Endothelial cell (in vitro differentiated cells): ENCODE measurements around the gene S100A3. TPM values are rescaled to one million over a fixed set of nuclear protein-coding genes. Genes with fewer than 3 reads are reported as not detected.

Source experiments
- DNase-seq: peaks from one replicate; pipeline ENCODE4 v3.0.0; 2021; ENCODE audit warnings: low spot score
- H3K27ac Mint-ChIP-seq: one replicate; pipeline ENCODE4 v1.8.0; 2021; ENCODE audit warnings: mixed read lengths, inconsistent platforms; ENCODE audit not compliant: unreplicated experiment
- H3K27me3 Mint-ChIP-seq: one replicate; pipeline ENCODE4 v1.8.0; 2021; ENCODE audit warnings: mild to moderate bottlenecking, moderate library complexity, mixed read lengths, inconsistent platforms; ENCODE audit not compliant: unreplicated experiment
- H3K36me3 Mint-ChIP-seq: one replicate; pipeline ENCODE4 v1.8.0; 2021; ENCODE audit warnings: mild to moderate bottlenecking, low read depth, mixed read lengths, inconsistent platforms; ENCODE audit not compliant: unreplicated experiment
- H3K4me1 Mint-ChIP-seq: one replicate; pipeline ENCODE4 v1.8.0; 2021; ENCODE audit warnings: mild to moderate bottlenecking, mixed read lengths, inconsistent platforms; ENCODE audit not compliant: unreplicated experiment
- H3K4me3 Mint-ChIP-seq: one replicate; pipeline ENCODE4 v1.8.0; 2021; ENCODE audit warnings: mild to moderate bottlenecking, mixed read lengths, inconsistent platforms; ENCODE audit not compliant: unreplicated experiment
- H3K9me3 Mint-ChIP-seq: one replicate; pipeline ENCODE4 v1.8.0; 2021; ENCODE audit warnings: mixed read lengths, inconsistent platforms; ENCODE audit not compliant: unreplicated experiment
- total RNA-seq: library from RNA; stranded (reverse); fragmentation: NEBNext Ultra II Directional; extraction: Animal tissue kit (Norgen Biotek cat#: 25700); gene quantifications from one replicate; pipeline ENCODE4 v1.2.1, GENCODE V29; 2021; ENCODE audit not compliant: unreplicated experiment
- TF ChIP-seq, protein P1 (sequence below): fragments of 200-600 bp; sonication (generic); IDR thresholded peaks from one replicate; pipeline ENCODE4 v1.5.0; 2021; ENCODE audit warnings: antibody characterized with exemption; ENCODE audit not compliant: unreplicated experiment

The S100A3 gene
- total RNA-seq, 1 donor from 2014 or later = not detected

DNA sequence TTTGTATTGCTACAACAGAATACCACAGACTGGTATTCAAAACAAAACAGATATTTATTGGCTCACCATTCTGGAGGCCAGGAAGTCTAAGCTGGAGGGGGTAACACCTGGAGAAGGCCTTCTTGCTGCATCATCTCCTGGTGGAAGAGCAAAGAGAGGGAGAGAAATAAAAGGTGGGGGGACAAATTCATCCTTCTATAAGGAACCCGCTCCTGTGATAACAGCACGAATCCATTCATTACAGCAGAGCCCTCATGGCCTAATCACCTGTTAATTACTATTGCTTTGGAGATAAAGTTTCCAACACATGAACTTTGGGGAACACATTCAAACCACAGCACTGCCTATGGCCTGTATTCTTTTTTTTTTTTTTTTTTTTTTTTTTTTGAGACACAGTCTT lies 11.2 kb upstream of the S100A3 start:
- H3K27me3 Mint-ChIP-seq = peaks cover 4% of the 10 kb centered on the region
- H3K27ac Mint-ChIP-seq = peak overlapping the region; percentile 48
- H3K4me1 Mint-ChIP-seq = peaks cover 3% of the 10 kb centered on the region
- no peak overlapping the region for H3K4me3 Mint-ChIP-seq
- TF ChIP-seq, protein P1, sequence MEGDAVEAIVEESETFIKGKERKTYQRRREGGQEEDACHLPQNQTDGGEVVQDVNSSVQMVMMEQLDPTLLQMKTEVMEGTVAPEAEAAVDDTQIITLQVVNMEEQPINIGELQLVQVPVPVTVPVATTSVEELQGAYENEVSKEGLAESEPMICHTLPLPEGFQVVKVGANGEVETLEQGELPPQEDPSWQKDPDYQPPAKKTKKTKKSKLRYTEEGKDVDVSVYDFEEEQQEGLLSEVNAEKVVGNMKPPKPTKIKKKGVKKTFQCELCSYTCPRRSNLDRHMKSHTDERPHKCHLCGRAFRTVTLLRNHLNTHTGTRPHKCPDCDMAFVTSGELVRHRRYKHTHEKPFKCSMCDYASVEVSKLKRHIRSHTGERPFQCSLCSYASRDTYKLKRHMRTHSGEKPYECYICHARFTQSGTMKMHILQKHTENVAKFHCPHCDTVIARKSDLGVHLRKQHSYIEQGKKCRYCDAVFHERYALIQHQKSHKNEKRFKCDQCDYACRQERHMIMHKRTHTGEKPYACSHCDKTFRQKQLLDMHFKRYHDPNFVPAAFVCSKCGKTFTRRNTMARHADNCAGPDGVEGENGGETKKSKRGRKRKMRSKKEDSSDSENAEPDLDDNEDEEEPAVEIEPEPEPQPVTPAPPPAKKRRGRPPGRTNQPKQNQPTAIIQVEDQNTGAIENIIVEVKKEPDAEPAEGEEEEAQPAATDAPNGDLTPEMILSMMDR = no peak
- H3K9me3 Mint-ChIP-seq = no peaks in the 10 kb centered on the region
- DNase-seq = no peak
- no peaks in the 10 kb centered on the region for H3K36me3 Mint-ChIP-seq

- TF ChIP-seq, protein P1 = no peak
- Mint-ChIP-seq H3K36me3 (no peaks in the 10 kb centered on the region), H3K27me3 (peaks cover 5% of the 10 kb centered on the region), H3K4me3 (no peak overlapping the region), H3K27ac (no peak overlapping the region), H3K4me1 (peaks cover 21% of the 10 kb centered on the region), H3K9me3 (no peaks in the 10 kb centered on the region)
- DNase-seq = no peak
These were observed 8.8 kb upstream of the S100A3 start for GRCh38 chr1:153557877-153558276.

GRCh38 chr1:153556348-153556747 lies 7.3 kb upstream of the S100A3 start:
- Mint-ChIP-seq H3K4me3 (no peak overlapping the region), H3K36me3 (no peaks in the 10 kb centered on the region), H3K27me3 (peaks cover 5% of the 10 kb centered on the region), H3K4me1 (peaks cover 21% of the 10 kb centered on the region), H3K9me3 (no peaks in the 10 kb centered on the region), H3K27ac (no peak overlapping the region)
- TF ChIP-seq, protein P1 = no peak
- no peak for DNase-seq

DNA sequence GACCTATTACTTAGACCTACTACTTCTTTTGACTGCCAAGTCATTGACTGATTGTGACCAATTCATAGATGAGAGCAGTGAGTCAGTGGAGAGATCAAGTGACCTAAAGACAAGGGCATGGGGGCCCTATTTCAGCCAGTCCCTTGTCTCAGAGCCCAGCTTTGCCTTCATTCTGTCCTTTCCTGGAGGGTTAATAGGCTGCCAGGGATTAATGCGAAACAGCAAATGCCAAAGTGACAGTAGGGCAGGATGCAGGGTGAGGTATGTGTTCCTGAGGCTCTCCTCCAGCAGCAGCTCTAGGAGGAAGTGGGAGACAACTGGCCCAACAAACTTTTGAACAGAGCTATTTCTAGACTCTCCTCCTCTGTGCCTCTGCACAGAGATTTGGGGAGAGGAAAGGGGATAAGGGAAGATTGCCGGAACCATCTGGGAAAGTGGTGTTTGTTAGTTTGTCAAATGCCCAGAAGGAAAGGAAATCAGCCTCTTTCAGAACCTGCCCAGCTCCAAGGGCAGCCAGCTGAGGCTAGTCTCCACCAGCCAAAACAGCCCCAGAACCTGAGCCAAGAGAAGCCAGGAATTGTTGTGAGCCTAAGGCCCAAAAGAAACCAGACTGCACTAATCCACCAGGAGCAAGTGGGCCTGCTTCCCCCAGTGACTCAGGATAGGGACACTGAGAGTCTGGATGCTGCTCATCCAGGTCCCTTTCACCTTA lies 4.9 kb upstream of the S100A3 start:
- DNase-seq = no peak
- TF ChIP-seq, protein P1 = no peak
- Mint-ChIP-seq H3K4me1 (peaks cover 34% of the 10 kb centered on the region), H3K27me3 (peaks cover 10% of the 10 kb centered on the region), H3K36me3 (no peaks in the 10 kb centered on the region), H3K4me3 (no peak overlapping the region), H3K27ac (peak overlapping the region; percentile 80), H3K9me3 (no peaks in the 10 kb centered on the region)

DNA sequence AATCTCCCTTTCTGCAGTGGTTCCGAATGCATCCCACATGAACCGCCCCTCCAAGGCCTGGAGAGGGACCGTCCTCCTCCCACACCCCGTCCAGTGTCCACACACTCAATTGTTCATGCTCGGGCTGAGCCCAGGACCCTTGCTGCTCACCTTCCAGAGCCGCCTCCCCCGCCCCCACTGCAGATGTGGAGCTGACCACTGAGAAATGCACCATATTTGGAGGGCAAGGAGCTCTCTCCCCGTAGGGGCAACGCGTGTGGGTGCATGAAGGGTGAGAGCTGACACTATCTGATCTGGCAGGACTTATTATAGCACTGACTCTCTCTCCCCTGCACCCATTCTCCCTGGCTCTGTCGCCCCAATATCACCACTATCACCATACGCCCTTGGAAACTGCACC lies 4.0 kb upstream of the S100A3 start:
- peaks cover 10% of the 10 kb centered on the region for H3K27me3 Mint-ChIP-seq
- no peaks in the 10 kb centered on the region for H3K9me3 Mint-ChIP-seq
- H3K36me3 Mint-ChIP-seq = no peaks in the 10 kb centered on the region
- TF ChIP-seq, protein P1 = no peak
- no peak for DNase-seq
- H3K27ac Mint-ChIP-seq = no peak overlapping the region
- H3K4me1 Mint-ChIP-seq = peaks cover 34% of the 10 kb centered on the region
- H3K4me3 Mint-ChIP-seq = no peak overlapping the region
